ENCODE data around the gene KAT6B.
A peak's percentile ranks its signal among the peaks of the same experiment; 100 is the strongest.

Gene KAT6B

GRCh38 chr10:74957285-74957961 lies 131.0 kb downstream of the KAT6B start:
- Histone ChIP-seq H3K9me3 (no peaks in the 10 kb centered on the region), H3K4me1 (peaks cover 9% of the 10 kb centered on the region), H3K36me3 (no peaks in the 10 kb centered on the region), H3K27me3 (no peaks in the 10 kb centered on the region), H3K4me3 (ENCODE audit: low read depth, low read length) (peak overlapping the region; percentile 28)
- DNase-seq: no peak
- TF ChIP-seq CTCF (IDR thresholded peaks at IDR 0.05; ENCODE audit: low read depth, low read length): no peak

- no peak for TF ChIP-seq CTCF (IDR thresholded peaks at IDR 0.05; ENCODE audit: low read depth, low read length)
- Histone ChIP-seq H3K4me1 (peaks cover 9% of the 10 kb centered on the region), H3K27me3 (no peaks in the 10 kb centered on the region), H3K4me3 (ENCODE audit: low read depth, low read length) (no peak overlapping the region), H3K36me3 (no peaks in the 10 kb centered on the region), H3K9me3 (no peaks in the 10 kb centered on the region)
- no peak for DNase-seq
These were observed 131.9 kb downstream of the KAT6B start for GRCh38 chr10:74958316-74958715.

GRCh38 chr10:74960670-74961069 lies 134.3 kb downstream of the KAT6B start:
- H3K27me3 ChIP-seq: no peaks in the 10 kb centered on the region
- H3K4me1 ChIP-seq: peaks cover 9% of the 10 kb centered on the region
- H3K9me3 ChIP-seq: no peaks in the 10 kb centered on the region
- no peak for TF ChIP-seq CTCF (IDR thresholded peaks at IDR 0.05; ENCODE audit: low read depth, low read length)
- no peak for DNase-seq
- H3K36me3 ChIP-seq: no peaks in the 10 kb centered on the region
- H3K4me3 ChIP-seq (ENCODE audit: low read depth, low read length): no peak overlapping the region

GRCh38 chr10:74962517-74962916 lies 136.1 kb downstream of the KAT6B start:
- Histone ChIP-seq H3K9me3 (no peaks in the 10 kb centered on the region), H3K4me3 (ENCODE audit: low read depth, low read length) (no peak overlapping the region), H3K36me3 (no peaks in the 10 kb centered on the region), H3K27me3 (no peaks in the 10 kb centered on the region), H3K4me1 (peaks cover 3% of the 10 kb centered on the region)
- no peak for TF ChIP-seq CTCF (IDR thresholded peaks at IDR 0.05; ENCODE audit: low read depth, low read length)
- no peak for DNase-seq

GRCh38 chr10:74963549-74963948 lies 137.1 kb downstream of the KAT6B start:
- DNase-seq: no peak
- H3K9me3 ChIP-seq: no peaks in the 10 kb centered on the region
- H3K4me1 ChIP-seq: no peaks in the 10 kb centered on the region
- no peak for TF ChIP-seq CTCF (IDR thresholded peaks at IDR 0.05; ENCODE audit: low read depth, low read length)
- H3K27me3 ChIP-seq: no peaks in the 10 kb centered on the region
- H3K36me3 ChIP-seq: no peaks in the 10 kb centered on the region
- no peak overlapping the region for H3K4me3 ChIP-seq (ENCODE audit: low read depth, low read length)

- Histone ChIP-seq H3K36me3 (no peaks in the 10 kb centered on the region), H3K27me3 (no peaks in the 10 kb centered on the region), H3K4me3 (ENCODE audit: low read depth, low read length) (no peak overlapping the region), H3K4me1 (no peaks in the 10 kb centered on the region; the same call in 1 of the 2 replicates), H3K9me3 (no peaks in the 10 kb centered on the region)
- no peak for TF ChIP-seq CTCF (IDR thresholded peaks at IDR 0.05; ENCODE audit: low read depth, low read length)
- DNase-seq: no peak
These were observed 141.7 kb downstream of the KAT6B start for GRCh38 chr10:74967911-74968666.

Measured in BE2C (cell line).